Lower lobe of right lung (tissue), 2 donors: Measurements from ENCODE around the gene FAM120A. TPM values are rescaled to one million over a fixed set of nuclear protein-coding genes. Genes with fewer than 3 reads are reported as not detected.
A peak's percentile ranks its signal among the peaks of the same experiment; 100 is the strongest.

ENCODE experiments used
- ATAC-seq, 2 donors: fragments of 200-7000 bp; cut with Tn5 transposase; one replicate each; pipeline ENCODE4 v1.9.1; 2020 to 2022; ENCODE audit warnings: mild to moderate bottlenecking in 2 of 2, moderate library complexity in 2 of 2
- DNase-seq: peaks from one replicate; pipeline ENCODE4 v3.0.0-alpha.2; 2020
- H3K27ac ChIP-seq: fragments of 200-600 bp; one replicate; pipeline ENCODE4 v1.8.0; 2022
- H3K27me3 ChIP-seq: fragments of 200-600 bp; one replicate; pipeline ENCODE4 v1.8.0; 2022; ENCODE audit warnings: low read depth
- H3K36me3 ChIP-seq: fragments of 200-600 bp; one replicate; pipeline ENCODE4 v1.8.0; 2022; ENCODE audit warnings: mild to moderate bottlenecking
- H3K4me1 ChIP-seq: fragments of 200-600 bp; one replicate; pipeline ENCODE4 v1.8.0; 2022
- H3K4me3 ChIP-seq: fragments of 200-600 bp; one replicate; pipeline ENCODE4 v1.8.0; 2022; ENCODE audit warnings: mild to moderate bottlenecking
- H3K9me3 ChIP-seq: fragments of 200-600 bp; one replicate; pipeline ENCODE4 v1.8.0; 2022
- CTCF ChIP-seq: fragments of 200-600 bp; IDR thresholded peaks from one replicate; pipeline ENCODE4 v1.8.0; 2022; ENCODE audit warnings: antibody characterized with exemption, mild to moderate bottlenecking
- intact Hi-C: fragments of 100-400 bp; cut with DNase I; formaldehyde crosslinking; loops from one replicate; pipeline ENCODE4 v1.11.0; 2022
- total RNA-seq: library from RNA; stranded (reverse); fragmentation: NEBNext Ultra II Directional; extraction: Animal tissue kit (Norgen Biotek cat#: 25700); gene quantifications from one replicate; pipeline ENCODE4 v1.2.1, GENCODE V29; 2021
- donor health status: DM: no; HTN: yes; CAD: no; lungs with severe emphysema.

The FAM120A gene
- total RNA-seq, 1 donor from 2014 or later: 114 TPM

GRCh38 chr9:93593144-93593658 is 141.7 kb downstream of the FAM120A start:
- TF ChIP-seq CTCF: no peak
- DNase-seq: no peak
- H3K9me3 ChIP-seq: no peaks in the 10 kb centered on the region
- no peaks in the 10 kb centered on the region for H3K36me3 ChIP-seq
- H3K4me3 ChIP-seq: no peak overlapping the region
- ATAC-seq: no peak
- peak overlapping the region; percentile 31 for H3K27ac ChIP-seq
- intact Hi-C loops: no loop called here
- no peaks in the 10 kb centered on the region for H3K27me3 ChIP-seq
- peaks cover 55% of the 10 kb centered on the region for H3K4me1 ChIP-seq

DNA sequence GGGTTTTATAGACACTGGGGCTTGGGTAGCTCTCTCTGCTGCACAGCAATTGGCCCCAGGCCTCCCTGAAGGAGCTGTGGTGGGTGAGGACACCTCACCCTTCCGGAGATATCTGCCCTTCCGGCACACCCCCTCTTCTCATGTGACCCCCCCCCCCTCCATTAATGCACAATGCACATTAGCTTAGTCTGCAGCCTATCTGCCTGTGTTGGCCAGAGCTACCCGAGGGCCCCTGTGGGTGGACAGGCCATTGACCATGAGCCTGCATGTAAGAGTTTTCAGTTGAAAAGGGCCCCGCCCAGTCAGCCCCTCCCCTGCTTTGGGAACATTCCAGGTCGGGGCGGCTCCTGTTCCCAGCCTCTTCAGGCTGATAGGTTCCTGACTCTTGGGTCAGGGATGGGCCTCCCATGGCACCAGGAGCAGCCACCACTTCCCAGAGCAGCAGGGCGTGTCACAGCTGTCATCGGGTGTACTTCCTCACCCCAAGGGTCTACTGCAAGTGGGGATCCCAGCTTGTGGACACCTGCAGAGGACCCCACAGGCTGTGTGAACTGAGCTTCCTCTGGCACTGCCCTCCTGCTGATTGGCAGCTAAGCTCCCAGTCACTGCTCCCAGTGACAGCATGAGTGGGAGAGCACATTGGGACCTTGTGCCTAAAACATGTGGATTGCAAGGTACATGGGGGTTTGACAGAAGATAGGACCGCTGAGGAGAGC is 142.7 kb downstream of the FAM120A start:
- Histone ChIP-seq H3K9me3 (no peaks in the 10 kb centered on the region), H3K4me3 (no peak overlapping the region), H3K4me1 (peaks cover 56% of the 10 kb centered on the region), H3K36me3 (no peaks in the 10 kb centered on the region), H3K27me3 (no peaks in the 10 kb centered on the region), H3K27ac (peak overlapping the region; percentile 43)
- intact Hi-C loops: no loop called here
- DNase-seq (peak; percentile 69), ATAC-seq (peak; percentile 53 to 73)
- TF ChIP-seq CTCF: no peak

GRCh38 chr9:93595461-93595860 is 144.0 kb downstream of the FAM120A start:
- peaks cover 58% of the 10 kb centered on the region for H3K4me1 ChIP-seq
- no peak overlapping the region for H3K4me3 ChIP-seq
- H3K27me3 ChIP-seq: no peaks in the 10 kb centered on the region
- TF ChIP-seq CTCF: no peak
- DNase-seq: no peak
- no peaks in the 10 kb centered on the region for H3K36me3 ChIP-seq
- ATAC-seq: no peak
- H3K9me3 ChIP-seq: no peaks in the 10 kb centered on the region
- intact Hi-C loops: no loop called here
- no peak overlapping the region for H3K27ac ChIP-seq

DNA sequence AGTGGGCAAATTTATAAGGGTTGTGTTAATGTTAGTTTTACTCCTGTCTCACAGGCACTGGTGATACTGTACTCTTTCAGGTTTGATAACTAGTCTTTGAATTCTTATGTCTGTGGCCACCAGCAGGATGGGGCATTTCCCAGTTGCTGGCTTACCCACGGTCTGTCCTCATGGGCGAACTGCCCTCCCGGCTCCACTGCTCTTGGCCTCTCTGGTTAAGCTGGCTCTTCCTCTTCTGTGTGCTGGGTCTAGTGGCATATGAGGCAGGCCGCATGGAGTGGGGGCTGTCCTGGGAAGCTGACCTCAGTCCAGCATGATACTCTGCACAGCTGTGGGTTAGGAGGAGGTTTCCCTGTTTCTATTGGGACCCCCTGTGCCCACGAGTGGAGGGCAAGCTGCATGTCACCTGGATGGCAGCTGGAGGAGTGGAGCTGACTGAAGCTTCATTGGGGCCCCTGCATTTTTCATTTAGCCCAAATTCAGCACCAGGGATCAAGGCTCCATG is 144.4 kb downstream of the FAM120A start:
- no peak for TF ChIP-seq CTCF
- Histone ChIP-seq H3K27me3 (no peaks in the 10 kb centered on the region), H3K27ac (no peak overlapping the region), H3K4me1 (peaks cover 63% of the 10 kb centered on the region), H3K36me3 (no peaks in the 10 kb centered on the region), H3K9me3 (no peaks in the 10 kb centered on the region), H3K4me3 (no peak overlapping the region)
- no peak for ATAC-seq
- intact Hi-C loops: no loop called here
- no peak for DNase-seq

DNA sequence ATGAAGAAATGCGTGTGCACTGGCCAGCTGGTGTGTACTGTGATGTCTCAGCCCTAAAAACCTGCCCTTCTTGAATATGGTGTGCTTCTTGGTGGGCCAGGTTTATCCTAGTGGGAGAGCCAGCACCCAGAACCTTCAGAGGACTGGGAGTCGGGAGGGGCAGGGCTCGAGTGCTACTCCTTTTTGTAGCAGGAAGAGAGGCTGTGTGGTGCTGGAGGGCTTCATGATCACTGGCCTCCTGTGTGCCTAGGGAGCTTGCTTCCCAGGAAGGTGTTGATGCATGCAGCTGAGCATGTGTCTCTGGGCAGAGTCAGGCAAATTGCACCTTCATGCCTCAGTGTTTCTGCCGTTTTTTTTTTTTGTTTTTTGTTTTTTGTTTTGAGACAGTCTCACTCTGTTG is 144.9 kb downstream of the FAM120A start:
- no peak for TF ChIP-seq CTCF
- no peaks in the 10 kb centered on the region for H3K9me3 ChIP-seq
- no peaks in the 10 kb centered on the region for H3K27me3 ChIP-seq
- H3K4me1 ChIP-seq: peaks cover 65% of the 10 kb centered on the region
- DNase-seq (no peak), ATAC-seq (no peak)
- no peak overlapping the region for H3K4me3 ChIP-seq
- no peaks in the 10 kb centered on the region for H3K36me3 ChIP-seq
- intact Hi-C loops: no loop called here
- no peak overlapping the region for H3K27ac ChIP-seq
